Gastrocnemius medialis (tissue), 4 donors: Measurements from ENCODE around the gene ADNP.

Source experiments
- POLR2A ChIP-seq, 2 donors: fragments of 450-650 bp; IDR thresholded peaks; one replicate each; pipeline ENCODE4 v1.6.1; 2017; ENCODE audit warnings: antibody characterized with exemption in 2 of 2, mild to moderate bottlenecking in 2 of 2, moderate library complexity in 2 of 2
- TF ChIP-seq, protein P1 (sequence below), 5 experiments: fragments of 450-650 bp in 3 of 5; fragments of 200-600 bp in 2 of 5; sonication (generic) in 2 of 5; IDR thresholded peaks in 4 of 5; conservative IDR thresholded peaks in 1 of 5; 1 replicate in 4 of 5; 2 replicates in 1 of 5; pipeline ENCODE4 v1.5.1; 2016 to 2019; ENCODE audit warnings: antibody characterized with exemption in 5 of 5, mild to moderate bottlenecking in 3 of 5, moderate library complexity in 3 of 5

DNA sequence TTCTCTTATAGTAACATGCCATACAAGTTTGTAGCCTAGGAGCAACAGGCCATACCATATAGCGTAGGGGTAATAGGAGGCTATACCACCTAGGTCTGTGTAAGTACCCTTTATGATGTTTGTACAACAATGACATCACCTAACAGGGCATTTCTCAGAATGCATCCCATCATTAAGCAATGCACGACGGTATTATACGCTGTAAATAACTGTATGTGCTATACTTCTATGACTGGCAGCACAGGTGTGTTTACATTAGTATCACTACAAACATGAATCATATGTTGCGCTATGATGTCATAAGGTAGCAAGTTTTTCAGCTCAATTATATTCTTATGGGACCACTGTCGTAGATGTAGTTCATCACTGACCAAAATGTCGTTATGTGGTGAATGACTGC is 31.0 kb downstream of the ADNP start:
- TF ChIP-seq, protein P1, sequence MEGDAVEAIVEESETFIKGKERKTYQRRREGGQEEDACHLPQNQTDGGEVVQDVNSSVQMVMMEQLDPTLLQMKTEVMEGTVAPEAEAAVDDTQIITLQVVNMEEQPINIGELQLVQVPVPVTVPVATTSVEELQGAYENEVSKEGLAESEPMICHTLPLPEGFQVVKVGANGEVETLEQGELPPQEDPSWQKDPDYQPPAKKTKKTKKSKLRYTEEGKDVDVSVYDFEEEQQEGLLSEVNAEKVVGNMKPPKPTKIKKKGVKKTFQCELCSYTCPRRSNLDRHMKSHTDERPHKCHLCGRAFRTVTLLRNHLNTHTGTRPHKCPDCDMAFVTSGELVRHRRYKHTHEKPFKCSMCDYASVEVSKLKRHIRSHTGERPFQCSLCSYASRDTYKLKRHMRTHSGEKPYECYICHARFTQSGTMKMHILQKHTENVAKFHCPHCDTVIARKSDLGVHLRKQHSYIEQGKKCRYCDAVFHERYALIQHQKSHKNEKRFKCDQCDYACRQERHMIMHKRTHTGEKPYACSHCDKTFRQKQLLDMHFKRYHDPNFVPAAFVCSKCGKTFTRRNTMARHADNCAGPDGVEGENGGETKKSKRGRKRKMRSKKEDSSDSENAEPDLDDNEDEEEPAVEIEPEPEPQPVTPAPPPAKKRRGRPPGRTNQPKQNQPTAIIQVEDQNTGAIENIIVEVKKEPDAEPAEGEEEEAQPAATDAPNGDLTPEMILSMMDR (IDR thresholded peaks at IDR 0.05 in 4 of 5, conservative IDR thresholded peaks at IDR 0.05 in 1 of 5), result no peak
- TF ChIP-seq POLR2A (IDR thresholded peaks at IDR 0.05), result no peak
